ENCODE measurements around the gene PIK3C2G. TPM values are rescaled to one million over a fixed set of nuclear protein-coding genes. Genes with fewer than 3 reads are reported as not detected.

Gene PIK3C2G
- total and polyA plus RNA-seq, 2 of the 4 experiments (the other 2 are of a cell fraction), result not detected

GRCh38 chr12:18632848-18633247 lies 371.5 kb downstream of the PIK3C2G start:
- ChIA-PET POLR2A (ENCODE audit: unreplicated experiment) (no interaction called here), CTCF (no interaction called here)
- TF ChIP-seq SMC3 (IDR thresholded peaks at IDR 0.05; ENCODE audit: low read depth, low read length) (no peak), MAFK (IDR thresholded peaks at IDR 0.05; ENCODE audit: low read depth, low read length) (no peak), CHD1 (IDR thresholded peaks at IDR 0.05; ENCODE audit: low read depth, low read length) (no peak), RAD21 (IDR thresholded peaks at IDR 0.05; ENCODE audit: low read length) (no peak), RCOR1 (IDR thresholded peaks at IDR 0.05; ENCODE audit: insufficient replicate concordance, low read length) (no peak), MXI1 (IDR thresholded peaks at IDR 0.05; ENCODE audit: borderline replicate concordance, low read depth, low read length) (no peak), CEBPB (IDR thresholded peaks at IDR 0.05; ENCODE audit: low read depth, low read length) (no peak), RFX5 (IDR thresholded peaks at IDR 0.05; ENCODE audit: low read depth, low read length) (no peak), ELK1 (IDR thresholded peaks at IDR 0.05; ENCODE audit: borderline replicate concordance, low read depth, low read length) (no peak), NFE2L2 (IDR thresholded peaks at IDR 0.05; ENCODE audit: low read depth, low read length) (no peak), CTCF (conservative IDR thresholded peaks at IDR 0.05; ENCODE audit: low read depth, low read length) (no peak), MAZ (IDR thresholded peaks at IDR 0.05; ENCODE audit: borderline replicate concordance, low read depth, low read length) (no peak), BHLHE40 (IDR thresholded peaks at IDR 0.05; ENCODE audit: low read depth, low read length) (no peak), POLR2A (IDR thresholded peaks at IDR 0.05; ENCODE audit: low read depth, low read length) (no peak), USF2 (IDR thresholded peaks at IDR 0.05; ENCODE audit: low read depth, low read length) (no peak), FOS (IDR thresholded peaks at IDR 0.05; ENCODE audit: low read depth, low read length) (no peak)
- Histone ChIP-seq H2AFZ (replicated peaks; ENCODE audit: low read length, poor library complexity) (no peak overlapping the region), H3K79me1 (ENCODE audit: low read depth in 1 of 2, low read length in 2 of 2) (no peaks in the 10 kb centered on the region), H4K20me1 (ENCODE audit: insufficient read depth, low read length) (no peaks in the 10 kb centered on the region), H3K27ac (ENCODE audit: insufficient read depth, low read length) (no peak overlapping the region), H2AK9ac (replicated peaks; ENCODE audit: low read depth, low read length, poor library complexity) (no peak overlapping the region), H2BK20ac (ENCODE audit: low read depth, low read length) (no peak overlapping the region), H3K4me2 (ENCODE audit: low read depth, low read length) (no peak overlapping the region), H2BK5ac (ENCODE audit: low read depth, low read length, poor library complexity, severe bottlenecking) (no peak overlapping the region), H3K4me3 (ENCODE audit: insufficient read depth, low read depth, low read length) (no peak overlapping the region), H4K91ac (ENCODE audit: insufficient read depth, low read depth, low read length) (no peak overlapping the region), H2AK5ac (ENCODE audit: low read depth, low read length) (no peak overlapping the region), H3K23ac (ENCODE audit: low read depth, low read length) (no peak overlapping the region), H3K18ac (ENCODE audit: low read depth, low read length) (no peak overlapping the region), H3K9ac (ENCODE audit: low read depth, low read length) (no peak overlapping the region), H3K4me1 (ENCODE audit: control insufficient read depth, insufficient read depth, low read length) (no peaks in the 10 kb centered on the region), H3K27me3 (ENCODE audit: control insufficient read depth, insufficient read depth, low read length) (no peaks in the 10 kb centered on the region), H2BK15ac (ENCODE audit: low read depth, low read length) (no peak overlapping the region), H3K4ac (ENCODE audit: low read depth, low read length) (no peak overlapping the region), H2BK120ac (ENCODE audit: low read depth, low read length) (no peak overlapping the region), H3K14ac (replicated peaks; ENCODE audit: low read depth, low read length) (no peak overlapping the region), H3K9me3 (ENCODE audit: control insufficient read depth, insufficient read depth, low read length) (no peaks in the 10 kb centered on the region), H3K9me1 (ENCODE audit: insufficient read depth, low read length) (no peaks in the 10 kb centered on the region), H3K56ac (ENCODE audit: extremely low read depth, insufficient read depth, low read length) (no peak overlapping the region), H3K36me3 (ENCODE audit: control insufficient read depth, insufficient read depth, low read length) (no peaks in the 10 kb centered on the region), H4K8ac (ENCODE audit: low read depth in 2 of 2, low read length in 2 of 2) (no peak overlapping the region), H4K5ac (ENCODE audit: low read depth, low read length) (no peak overlapping the region)
- 60% methylated on average over 1 of the region's 2 CpGs; no CpG with 5 or more reads in 1 of the 2 experiments for WGBS, 2 experiments (ENCODE audit: extremely low coverage in 2 of 2, insufficient read length in 1 of 2)
- dilution Hi-C loops (cut with HindIII; ENCODE audit: low sequenced_read_pairs, unreplicated experiment) (no loop called here), intact Hi-C loops (cut with micrococcal nuclease) (no loop called here), in situ Hi-C loops (cut with MboI; ENCODE audit: low sequenced_read_pairs) (no loop called here)
- BruUV-seq (replicated peaks), result no TSS peak
- DNase-seq (no peak), ATAC-seq (ENCODE audit: low read depth) (no peak)

Data from IMR-90 (cell line).